PFSK-1 (cell line): ENCODE measurements around the gene TMEM270.

ENCODE experiments used
- POLR2AphosphoS5 ChIP-seq: IDR thresholded peaks from 2 replicates; pipeline ENCODE4 v1.6.1; 2012; ENCODE audit warnings: low read depth, mild to moderate bottlenecking, control low read depth, low read length, moderate library complexity
- SIN3A ChIP-seq: IDR thresholded peaks from 2 replicates; pipeline ENCODE4 v1.6.1; 2012; ENCODE audit warnings: mild to moderate bottlenecking, low read length, moderate library complexity, borderline replicate concordance; ENCODE audit not compliant: insufficient read depth
- TAF1 ChIP-seq: IDR thresholded peaks from 2 replicates; pipeline ENCODE4 v1.6.1; 2012; ENCODE audit warnings: low read length, control low read depth, borderline replicate concordance; ENCODE audit not compliant: insufficient read depth

DNA sequence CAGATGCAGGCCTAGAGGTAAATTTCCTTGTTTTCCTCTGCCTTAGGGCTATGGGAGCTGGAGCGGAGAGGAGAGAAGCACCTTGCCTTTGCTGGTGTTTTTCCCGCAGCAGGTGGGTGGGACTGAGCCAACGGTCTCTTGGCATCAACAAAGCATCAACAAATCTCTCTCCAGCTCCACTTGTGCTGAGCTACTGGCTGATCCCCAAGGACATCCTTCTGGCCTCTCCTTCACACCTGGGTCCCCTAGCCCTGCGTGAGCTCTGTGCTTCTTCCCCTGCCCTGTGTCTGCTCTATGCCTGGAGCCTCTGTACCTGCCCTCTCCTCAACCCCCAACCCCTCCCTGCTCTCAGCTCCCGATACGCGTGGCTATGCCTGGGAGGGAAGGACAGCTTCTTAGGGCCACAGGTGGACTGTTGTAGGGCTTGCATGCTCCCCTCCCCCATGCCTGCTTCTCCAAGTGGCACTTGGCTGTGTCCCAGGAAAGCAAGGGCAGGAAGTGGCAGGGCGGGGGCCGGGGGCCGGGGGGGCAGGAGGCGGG, 33.3 kb upstream of the TMEM270 start:
- no peak for TF ChIP-seq POLR2AphosphoS5
- no peak for TF ChIP-seq SIN3A
- TF ChIP-seq TAF1, result no peak
